T-helper 2 cell treated with Interferon-gamma antibody and Interleukin-4, amounts not matched to agents 100 ng/mL and 5 ng/mL, for 36 hours (primary cell): ENCODE measurements around the gene SORT1. TPM values are rescaled to one million over a fixed set of nuclear protein-coding genes. Genes with fewer than 3 reads are reported as not detected.
"Not testable (repeated sequence)": the region's sequence is repeated elsewhere in the genome, so short reads cannot be mapped to it uniquely, and the experiment has no call there.

Experiments used
- intact Hi-C: fragments of 100-400 bp; cut with micrococcal nuclease; formaldehyde crosslinking; loops from one replicate; pipeline ENCODE4 v1.15.1; 2023
- total RNA-seq: library from RNA; stranded (reverse); gene quantifications from 2 replicates; pipeline ENCODE4 v1.2.3, GENCODE V29; 2022

The SORT1 gene
- total RNA-seq, 1 donor from 2014 or later = 6.2 TPM

DNA sequence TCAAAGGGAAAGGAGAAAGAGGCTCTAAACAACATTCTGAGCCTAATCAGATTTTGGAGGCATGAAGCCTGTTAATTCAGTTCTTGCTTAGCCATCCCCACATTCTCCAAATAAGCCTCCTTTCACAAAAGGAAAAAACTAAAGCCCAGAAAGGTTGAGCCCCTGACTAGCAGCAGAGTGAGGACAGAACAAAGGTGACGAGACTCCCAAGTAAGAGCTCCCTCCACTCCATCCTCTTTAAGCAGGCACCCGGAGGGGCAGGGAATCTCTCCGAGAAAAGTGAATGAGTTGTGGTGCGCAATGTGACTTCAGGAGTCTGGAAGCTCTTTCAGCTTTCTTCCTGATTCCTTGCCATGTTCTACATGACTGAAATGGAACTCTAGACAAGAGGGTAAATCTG, 47.5 kb downstream of the SORT1 start:
- intact Hi-C loops = no loop called here

DNA sequence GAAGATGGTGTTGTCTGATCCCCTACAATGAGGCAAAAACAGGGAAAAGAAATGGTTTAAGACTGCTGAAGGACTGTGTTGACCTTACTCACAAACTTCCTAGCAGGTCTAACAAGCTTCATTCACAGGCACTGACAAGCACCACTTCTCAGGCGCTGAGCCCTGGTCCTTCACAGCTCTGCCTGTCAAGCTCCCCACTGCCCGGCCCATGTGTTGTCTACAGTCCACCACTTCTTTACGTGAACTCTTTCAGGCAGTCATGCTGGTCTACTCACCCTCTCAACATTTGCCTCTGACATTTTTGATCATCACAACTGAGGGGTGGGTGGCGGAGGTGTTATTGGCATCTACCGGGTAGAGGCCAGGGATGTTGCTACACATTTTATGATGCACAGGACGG, 50.2 kb downstream of the SORT1 start:
- intact Hi-C loops = no loop called here

DNA sequence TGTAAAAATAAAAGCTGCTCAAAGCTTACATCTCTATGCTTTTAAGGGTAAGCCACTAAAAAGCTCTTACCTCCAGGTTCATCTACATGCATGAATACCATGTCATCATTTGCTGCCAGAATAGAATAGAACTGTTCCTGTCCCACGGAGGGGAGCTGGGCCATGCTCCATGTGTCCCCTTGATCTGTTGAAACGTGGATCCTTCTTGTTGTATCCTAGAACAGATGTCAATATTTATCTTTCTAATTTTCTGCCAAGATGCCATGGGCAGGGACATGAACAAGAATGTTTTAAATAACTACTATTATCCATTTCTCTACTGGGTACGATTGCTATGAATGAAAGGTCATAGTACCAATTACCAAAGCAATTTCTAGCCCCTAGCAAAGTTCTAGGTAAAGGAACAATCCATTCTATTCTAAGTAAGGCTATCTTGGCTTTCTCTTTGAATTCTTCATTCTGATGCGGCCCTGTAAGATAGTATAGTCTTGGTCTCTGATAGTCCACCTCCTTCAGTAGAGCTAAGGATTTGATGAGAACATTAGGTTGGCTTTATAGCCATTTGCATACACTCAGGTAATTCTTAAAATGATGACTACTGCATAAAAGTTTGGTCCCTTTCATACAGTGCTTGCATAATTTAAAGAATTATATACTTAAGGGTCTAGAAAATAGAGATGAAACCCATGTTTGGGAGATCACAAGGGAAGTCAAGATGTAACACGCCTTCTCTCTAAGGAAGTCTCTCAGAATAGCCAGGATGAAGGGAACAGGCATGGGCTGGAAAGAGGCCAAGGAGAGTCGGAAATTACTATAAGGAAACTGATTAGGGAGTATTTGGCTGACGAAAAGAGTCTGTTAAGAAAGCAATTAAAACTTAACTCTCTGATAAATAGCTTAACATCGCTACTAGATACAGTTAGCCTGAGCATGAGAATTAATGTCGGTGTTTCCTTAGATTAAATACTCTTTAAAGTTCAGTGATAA, 55.5 kb downstream of the SORT1 start:
- intact Hi-C loops = no loop called here

DNA sequence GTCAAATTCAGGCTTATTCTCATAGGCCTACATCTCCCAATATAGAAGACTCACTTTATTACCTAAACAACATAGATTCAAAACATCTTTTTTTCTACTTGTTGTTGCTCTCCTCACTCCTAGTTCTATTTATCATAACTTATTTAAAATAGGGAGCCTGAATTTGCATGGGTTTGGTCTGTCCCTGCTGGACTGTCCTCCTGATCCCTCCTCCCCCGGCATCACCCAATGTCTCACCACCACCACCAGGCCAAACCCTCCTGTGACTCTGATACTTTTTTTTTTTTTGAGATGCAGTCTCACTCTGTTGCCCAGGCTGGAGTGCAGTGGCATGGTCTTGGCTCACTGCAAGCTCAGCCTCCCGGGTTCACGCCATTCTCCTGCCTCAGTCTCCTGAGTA, 59.1 kb downstream of the SORT1 start:
- intact Hi-C loops = no loop called here

DNA sequence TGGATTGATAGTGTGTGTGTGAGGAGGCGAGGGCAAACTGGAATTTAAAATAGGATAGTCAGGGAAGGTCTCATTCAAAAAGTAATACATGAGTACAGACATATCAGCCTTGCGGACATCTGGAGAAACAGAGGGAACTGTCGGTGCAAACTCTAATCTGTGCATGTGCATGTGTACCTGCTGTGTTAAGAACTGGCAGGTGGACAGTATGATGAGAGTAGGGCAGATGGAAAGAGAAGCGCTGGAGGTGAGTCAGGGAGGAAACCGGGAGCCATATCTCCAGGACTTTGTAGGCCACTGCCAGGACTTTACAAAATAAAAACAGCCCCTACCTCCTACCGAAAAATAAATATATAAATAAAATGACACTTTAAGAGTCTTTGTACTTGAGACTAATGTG, 59.6 kb downstream of the SORT1 start:
- intact Hi-C loops = no loop called here

DNA sequence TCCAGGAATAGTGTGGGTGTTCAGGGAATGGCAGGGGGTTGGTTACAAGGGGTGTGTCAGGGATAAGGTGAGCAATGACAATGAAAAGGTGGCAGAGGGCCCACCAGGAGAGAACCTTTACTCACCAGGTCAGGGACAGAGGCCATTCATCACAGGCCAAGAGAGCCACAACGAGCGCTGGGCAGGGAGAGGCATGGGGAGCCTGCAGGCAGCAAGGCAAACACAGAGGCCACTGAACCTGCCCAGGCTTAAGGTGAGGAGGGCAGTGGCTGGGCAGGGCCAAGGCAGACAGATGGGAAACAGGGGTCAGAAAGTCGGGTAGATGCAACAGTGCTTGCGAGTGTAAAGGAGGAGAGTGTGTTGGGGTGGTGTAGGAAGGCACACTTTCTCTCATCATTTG, 62.6 kb downstream of the SORT1 start:
- intact Hi-C loops = no loop called here

DNA sequence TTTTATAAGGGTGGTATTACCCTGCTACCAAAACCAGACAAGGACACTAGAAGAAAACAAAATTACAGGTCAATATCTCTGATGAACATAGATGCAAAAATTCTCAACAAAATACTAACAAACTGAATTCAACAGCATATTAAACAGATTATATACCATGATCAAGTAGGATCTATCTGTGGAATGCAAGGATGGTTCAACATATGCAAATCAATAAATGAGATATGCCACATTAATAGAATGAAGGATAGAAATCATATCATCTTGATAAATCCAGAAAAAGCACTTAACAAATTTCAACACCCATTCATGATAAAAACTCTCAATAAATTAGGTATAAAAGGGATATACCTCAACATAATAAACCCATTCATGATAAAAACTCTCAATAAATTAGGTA, 66.6 kb downstream of the SORT1 start:
- intact Hi-C loops = no loop called here

DNA sequence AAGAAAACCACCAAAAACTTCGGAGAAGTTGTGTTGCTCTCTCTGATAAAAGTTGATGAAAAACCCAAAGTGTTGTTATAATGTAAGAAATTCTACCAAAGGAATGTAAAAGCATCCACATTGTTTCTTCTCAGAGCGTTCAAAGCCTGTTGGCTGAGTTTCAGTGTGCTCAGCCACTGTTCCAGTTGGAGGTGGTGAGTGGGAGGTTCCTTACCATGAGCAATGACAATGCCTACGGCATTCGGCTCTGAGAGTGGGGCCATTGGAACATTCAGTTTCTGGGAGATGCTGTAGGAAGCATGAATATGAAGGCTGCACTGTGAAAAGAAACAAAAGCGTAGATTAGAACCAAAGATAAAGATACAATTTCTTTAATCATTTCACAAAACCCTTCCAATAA, 70.4 kb downstream of the SORT1 start:
- intact Hi-C loops = no loop called here

DNA sequence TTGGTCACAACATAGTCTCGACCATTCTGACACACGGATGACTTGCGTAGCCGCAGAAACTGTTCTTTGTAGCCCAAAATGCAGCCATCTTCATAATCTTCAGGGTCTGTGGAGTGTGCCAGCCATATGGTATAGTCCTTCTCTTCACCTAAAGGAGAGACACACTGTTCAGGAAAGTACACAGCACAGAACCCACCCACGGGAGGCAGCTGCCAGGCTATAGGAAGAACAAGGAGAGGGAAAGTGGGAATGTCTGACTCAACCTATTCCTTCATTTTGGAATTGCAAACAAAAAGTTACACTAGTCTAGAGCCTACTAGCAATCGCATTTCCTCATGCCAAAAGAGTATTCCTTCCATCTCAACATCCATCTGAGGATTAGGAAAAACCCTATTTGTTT, 74.7 kb downstream of the SORT1 start:
- intact Hi-C loops = no loop called here

DNA sequence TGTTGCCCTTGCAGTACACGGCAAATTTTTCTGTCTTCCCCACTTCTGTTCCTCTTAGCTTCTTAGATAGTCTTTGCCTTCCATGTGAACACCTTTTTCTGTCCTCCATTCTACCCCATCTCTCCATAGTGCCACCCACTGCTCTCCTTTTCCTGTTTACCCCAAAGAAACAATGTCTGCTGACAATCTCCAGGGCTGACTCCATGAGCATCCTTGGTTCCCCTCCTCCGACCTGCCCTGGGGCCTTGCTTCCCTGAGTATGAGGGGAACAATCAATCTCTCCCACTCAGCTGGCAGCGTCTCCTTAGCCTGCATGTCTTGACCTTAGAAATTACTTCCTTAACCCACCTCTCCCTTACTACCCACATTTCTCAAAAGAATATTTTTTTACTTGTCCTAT, 78.6 kb downstream of the SORT1 start:
- intact Hi-C loops = no loop called here

DNA sequence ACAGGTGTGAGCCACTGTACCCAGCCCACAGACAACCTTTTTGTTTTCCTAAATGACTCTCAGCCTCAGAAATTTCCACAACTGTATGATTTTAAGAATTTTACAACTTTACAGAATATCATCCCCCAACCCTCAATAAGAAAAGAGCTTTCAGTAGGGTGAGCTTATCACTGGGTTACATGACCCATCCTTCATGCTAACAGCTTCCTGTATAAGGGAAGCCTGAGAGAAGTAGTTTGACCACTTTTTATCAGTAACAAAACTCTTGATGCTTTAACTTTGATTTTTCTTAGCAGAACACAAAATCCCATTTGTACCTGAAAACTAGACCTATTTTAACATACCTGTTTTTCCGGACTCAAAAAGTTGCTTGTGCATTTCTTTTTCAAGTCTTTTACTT, 81.2 kb downstream of the SORT1 start:
- intact Hi-C loops = no loop called here

DNA sequence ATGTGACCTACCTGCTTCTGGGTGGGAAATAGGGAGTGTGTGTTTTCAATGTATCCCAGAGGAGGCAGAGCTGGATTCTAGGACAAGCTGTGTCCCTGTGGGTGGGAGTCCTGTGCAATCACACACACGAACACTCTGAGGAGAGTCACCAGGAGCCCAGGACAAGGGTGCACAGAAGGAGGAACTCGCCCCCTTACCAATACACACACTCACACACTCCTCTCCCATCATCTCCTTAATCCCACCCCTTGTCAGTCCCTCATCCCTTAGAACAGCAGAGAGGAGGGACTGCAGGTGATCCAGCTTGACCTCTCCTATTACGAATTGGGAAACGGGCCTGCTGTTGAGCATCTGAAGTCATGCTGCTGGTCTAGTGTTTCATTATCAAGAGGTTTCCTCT, 82.4 kb downstream of the SORT1 start:
- intact Hi-C loops = no loop called here

DNA sequence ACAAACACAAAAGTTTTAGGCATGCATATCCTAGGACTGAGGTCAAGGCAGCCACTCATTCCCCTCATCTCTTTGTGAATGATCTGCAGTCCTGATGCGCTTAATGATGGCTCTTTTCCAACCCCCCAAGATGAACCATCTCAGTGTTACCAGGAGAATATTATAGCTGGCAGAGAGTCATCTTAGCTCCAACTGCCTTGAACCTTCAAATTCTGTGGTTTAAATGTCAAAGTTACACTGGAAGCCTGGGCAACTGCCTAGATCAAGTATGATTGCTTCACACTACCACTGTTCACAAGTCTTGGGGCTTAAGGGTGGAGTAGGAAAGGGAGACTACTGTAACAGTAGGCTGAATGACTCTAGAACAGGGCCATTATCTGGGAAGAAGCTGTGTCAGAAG, 82.9 kb downstream of the SORT1 start:
- intact Hi-C loops = no loop called here

DNA sequence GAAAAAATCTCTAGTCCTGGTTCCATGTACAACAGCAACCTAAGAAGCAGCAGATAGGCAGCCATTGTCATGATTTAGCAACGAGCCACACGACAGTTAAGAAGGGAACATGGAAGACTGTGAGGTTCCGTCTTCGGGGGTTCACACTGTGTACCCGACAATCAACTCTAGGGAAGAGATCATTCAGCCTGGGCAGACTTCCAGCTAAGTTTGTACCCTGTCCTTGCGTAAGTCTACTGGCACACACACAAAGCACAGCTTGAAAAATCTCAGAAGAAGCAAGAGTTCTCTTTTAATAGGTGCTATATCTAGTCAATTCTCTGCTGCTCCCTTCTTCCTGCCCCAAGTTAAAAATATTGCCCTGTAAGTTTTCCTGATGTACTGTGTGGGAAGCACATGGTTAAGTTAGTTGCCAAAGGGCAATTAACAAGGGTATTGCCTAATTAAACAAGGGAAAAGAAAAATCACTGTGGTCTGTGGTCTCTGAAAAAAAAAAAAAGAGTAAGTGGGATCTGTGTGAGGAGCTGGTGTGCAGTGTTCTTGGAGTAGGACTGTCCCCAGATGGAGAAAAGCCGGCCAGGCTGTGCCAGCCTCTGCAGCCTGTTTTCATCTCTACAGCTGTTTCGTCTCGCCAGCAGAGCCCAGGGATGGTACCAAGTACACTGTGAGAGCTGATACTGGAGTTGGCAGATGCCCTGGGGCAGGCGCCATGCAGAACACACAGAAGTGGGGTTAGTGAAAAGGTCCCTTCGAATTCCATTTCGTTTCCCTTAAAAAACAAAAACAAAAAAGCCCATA, 84.5 kb downstream of the SORT1 start:
- intact Hi-C loops = no loop called here

DNA sequence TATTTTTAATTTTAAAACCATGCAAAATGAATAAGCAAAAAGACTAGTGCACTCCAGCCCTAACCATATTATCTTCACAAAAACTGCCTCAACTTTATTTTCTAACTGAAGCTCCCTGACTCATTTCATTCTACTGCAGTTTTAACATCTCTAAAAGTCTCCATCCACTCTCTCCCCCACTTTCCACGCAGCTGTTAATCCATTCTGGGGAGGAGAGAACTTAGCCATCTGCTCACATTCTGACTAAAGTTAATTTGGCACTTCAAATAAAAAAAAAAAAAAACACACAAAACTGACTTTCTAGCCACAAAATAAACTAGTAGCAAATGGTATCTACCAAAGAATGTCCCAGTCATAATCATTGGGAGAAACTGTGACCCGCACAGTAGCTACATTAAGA, 85.5 kb downstream of the SORT1 start:
- intact Hi-C loops = no loop called here

DNA sequence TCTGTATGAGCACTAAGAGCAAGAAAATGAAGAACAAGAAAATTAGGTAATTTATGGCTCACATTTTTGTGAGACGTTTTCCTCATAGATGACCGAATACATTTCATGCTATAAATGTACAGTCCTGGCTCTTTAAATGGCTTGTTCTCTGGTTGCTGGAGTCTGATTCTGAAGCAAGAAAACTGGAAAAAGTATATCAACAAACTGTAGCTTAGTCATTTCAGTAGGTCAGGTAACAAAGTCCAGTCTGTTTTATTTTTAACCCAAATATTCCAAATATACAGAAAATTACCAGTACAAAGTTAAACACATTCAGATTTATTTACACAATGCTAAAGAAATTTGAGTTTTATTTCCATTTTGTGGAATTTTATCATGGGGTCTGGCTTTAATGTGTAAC, 88.4 kb downstream of the SORT1 start:
- intact Hi-C loops = no loop called here

DNA sequence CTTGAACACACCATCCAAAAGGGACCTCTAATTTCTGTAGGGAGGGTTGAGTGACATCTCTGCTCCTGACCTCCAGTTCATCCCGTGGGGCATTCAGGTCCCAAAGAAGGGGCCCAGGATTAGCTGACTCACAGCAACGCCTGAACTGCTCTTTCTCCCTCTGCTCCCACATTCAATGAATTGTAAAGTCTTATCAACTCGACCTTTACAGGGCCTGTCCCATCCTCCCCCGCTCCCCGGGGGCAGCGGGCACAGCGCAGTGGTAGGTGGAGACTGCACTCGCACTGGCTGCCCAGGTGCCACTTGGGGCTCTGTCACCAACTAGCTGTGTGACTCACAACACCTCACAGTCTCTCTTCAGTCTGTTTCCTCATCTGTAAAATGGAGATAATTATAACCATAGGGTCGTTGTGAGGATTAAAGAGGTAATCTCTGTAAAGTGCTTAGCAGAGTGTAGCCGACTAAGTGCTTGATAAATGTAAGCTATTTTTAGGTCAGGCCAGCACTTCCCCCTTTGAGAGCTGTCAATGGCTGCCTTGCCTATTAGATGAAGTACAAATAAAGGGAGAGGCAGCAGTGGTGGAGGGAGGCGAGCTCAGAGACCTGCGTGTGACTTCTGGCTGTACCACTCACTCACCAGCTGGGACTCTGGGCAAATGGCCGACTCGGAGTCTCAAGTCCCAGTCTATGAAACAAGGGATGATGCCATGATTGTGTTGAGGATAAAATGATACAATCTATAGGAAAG, 90.3 kb downstream of the SORT1 start:
- intact Hi-C loops = no loop called here

DNA sequence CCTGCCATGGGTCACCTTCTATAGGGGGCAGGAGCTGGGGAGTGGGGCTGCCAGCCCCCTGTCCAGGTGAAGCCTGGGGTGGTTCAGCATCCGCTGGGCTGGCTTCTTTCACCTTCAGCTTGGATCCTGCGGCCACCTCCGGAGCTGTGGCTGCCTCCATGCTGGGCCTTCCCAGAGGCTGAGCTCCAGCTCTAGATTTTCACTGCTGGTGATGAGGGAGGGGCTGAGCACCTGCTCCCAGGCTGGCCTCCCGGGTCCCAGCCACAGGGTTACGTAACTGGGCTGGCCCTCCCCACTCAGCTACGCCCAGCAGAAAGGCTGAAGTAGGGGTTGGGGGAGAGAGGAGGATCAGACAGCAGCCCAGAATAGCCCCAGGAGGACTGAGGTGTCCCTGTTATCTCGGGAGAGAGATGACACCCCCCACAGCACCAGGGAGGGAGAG, 90.9 kb downstream of the SORT1 start, which contains the start of gene MYBPHL:
Gene MYBPHL (minus strand): TSS at position 180 of the 442 bp plus-strand sequence. CDS start 20 bp downstream, at position 160.
- intact Hi-C loops = no loop called here

DNA sequence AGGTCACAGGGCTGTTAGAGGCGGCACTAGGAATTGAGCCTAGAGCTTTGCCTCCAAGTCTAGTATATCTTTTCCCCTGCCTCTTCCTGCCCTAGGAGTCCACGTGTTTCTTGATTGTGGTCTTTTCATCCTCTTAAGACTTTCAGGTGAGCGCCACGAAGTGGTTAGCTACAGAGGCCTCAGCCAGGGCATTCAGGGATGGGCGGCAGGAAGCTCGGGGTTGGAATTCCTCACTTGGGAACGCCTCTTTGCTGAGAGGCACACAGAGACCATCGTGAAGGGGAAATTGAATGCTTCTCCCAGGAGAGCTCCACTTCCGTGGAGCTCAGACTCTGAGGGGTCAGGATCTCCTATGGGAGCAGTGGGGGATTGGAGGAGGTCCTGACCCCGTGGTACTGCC, 91.7 kb downstream of the SORT1 start:
- intact Hi-C loops = not testable (repeated sequence)

DNA sequence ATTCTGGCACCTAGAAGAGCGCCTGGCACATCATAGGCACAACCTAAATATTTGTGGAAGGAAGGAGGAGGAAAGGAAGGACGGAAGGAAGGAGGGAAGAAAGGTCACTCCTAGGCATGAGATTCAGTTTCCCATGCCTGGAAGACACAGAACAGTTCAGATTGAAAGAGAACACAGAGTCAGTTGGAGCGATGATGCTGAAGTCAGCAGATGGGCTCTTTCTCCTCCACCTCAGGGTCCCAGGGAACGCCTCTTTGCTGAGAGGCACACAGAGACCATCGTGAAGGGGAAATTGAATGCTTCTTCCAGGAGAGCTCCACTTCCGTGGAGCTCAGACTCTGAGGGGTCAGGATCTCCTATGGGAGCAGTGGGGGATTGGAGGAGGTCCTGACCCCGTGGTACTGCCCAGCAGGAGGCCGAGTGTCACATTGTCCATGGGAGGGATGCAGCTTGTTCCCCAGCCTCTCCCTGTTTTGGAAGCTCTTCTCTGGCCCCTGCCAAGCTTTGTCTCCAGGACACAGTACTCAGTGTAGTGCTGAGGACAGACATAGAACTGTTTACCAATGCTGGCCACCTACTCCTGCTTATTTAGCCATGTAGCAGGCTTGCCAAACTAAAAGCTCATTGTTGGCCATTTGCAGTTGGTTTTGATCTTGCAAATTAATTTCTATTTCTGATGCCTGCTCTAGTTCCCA, 93.3 kb downstream of the SORT1 start:
- intact Hi-C loops = no loop called here

DNA sequence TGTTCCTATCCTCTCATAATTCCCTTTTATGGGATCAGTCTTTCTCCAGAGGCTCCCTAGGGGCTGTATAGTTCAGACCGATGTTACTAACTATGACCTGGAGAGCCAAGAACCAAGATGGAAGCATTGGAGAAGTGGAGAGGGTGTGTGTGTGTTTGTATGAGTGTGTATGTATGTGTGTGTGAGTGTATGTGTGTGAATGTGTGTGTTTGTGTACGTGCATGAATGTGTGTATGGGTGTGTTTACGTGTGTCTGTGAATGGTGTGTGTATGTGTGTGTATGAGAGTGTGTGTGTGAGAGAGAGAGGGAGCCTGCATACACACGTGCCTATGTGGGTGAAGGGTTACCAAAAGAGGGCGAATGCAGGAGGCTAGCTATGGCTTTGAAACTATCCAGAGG, 95.8 kb downstream of the SORT1 start:
- intact Hi-C loops = no loop called here
